ENCODE measurements around the gene AGFG2. TPM values are rescaled to one million over a fixed set of nuclear protein-coding genes. Genes with fewer than 3 reads are reported as not detected.
A peak's percentile ranks its signal among the peaks of the same experiment; 100 is the strongest.

AGFG2 gene
- total RNA-seq, 1 experiment from 2014 or later, result 42.3 TPM

DNA sequence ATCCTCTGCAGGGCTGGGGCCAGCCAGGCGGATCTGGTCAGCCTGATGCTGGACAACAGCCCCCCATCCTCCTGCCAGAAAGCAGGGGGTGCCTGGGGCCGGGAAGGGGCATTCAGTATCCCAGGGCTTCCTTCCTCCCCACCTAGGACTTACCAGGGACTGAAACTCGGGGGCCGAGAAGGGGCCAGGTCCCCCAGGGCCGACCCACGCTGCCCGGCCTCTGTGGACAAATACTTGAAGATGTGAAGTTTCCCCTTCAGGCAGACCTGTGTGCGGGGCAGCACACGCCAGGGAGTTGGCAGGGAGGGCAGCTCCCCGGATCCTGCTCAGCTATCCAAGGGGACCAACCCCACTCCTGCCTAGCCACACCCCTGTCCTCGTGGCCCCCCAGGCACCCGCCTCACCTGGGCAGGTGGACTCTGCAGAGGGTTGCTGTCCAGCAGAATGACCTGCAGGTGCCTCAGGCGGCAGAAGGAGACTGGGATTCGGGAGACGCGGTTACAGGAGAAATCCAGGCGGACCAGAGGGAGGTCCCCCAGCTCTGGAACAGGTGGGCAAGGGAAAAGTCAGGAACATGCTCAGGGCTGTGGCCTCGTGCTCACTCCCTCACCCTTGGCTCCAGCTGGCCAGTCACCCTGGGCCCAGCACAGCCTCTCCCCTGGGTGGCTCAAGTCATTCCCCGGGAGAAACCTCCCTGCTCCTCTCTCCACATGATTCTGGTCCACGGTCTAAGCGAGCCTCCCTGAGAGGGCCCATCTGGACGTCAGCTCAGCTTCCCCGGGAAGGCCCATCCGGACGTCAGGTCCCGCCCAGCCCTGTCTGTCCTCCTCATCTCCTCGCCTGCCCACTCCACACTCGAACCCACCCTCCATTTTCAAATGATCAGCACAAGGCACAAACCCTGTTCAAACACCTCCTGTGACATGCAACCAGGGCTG, 39.5 kb downstream of the AGFG2 start:
- no peak for DNase-seq (ENCODE audit: low read depth)
- in situ Hi-C loops (cut with HindIII; ENCODE audit: low pct_unique_long_range_greater_than_20kb, low sequenced_read_pairs), result no loop called here

DNA sequence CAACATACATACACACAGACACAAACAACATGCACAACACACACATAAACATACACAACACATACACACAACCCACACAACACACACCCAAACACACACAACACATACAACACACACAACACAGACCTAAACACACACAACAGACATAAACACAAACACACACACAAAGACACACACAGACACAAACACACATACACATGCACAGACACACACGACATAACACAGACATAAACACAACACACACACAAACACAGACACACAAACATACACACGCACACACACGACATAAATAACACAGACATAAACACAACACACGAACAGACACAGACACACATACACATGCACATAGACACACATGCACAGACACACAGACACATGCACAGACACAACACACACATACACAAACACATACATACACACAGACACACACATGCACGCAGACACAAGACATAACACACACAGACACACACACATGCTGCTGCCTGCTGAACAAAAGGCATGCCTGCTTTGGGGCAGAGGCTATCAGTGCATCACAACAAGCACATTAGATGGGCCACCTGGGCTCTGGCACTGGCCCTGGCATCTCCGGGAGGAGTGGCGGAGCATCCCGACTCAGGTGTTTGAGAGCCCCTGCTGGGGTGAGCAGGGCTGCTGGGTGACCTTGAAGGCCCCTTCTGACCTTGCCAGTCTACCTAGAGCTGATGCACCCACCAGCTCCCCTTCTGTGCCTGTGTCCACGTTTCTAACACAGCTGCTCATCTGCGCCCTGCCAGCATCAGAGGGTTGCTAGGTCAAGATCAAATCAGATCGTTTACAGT, 41.7 kb downstream of the AGFG2 start:
- DNase-seq (ENCODE audit: low read depth), result no peak
- in situ Hi-C loops (cut with HindIII; ENCODE audit: low pct_unique_long_range_greater_than_20kb, low sequenced_read_pairs), result no loop called here

DNA sequence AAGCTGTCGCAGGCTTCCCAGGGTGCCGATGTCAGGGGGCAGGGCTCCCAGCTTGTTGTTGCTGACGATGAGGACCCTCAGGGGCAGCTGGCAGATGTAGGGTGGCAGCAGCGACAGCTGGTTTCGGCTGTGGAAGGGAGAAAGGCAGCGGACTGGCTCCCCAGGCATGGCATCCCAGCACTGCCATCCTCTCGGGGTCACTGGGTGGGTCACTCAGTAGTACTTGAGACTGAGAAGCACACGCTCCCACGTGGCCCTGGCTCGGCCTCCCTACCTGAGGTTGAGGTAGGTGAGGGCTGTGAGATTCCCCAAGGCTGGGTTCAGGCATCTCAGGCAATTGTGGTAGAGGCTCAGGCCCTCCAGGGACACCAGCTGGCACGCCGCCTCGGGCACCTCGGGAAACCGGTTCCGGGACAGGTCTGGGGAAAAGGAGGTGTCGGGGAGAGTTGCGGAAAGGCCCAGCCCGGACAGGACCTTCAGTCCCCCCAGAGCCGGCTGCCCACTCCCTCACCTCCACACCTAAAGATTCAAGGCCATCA, 43.1 kb downstream of the AGFG2 start:
- in situ Hi-C loops (cut with HindIII; ENCODE audit: low pct_unique_long_range_greater_than_20kb, low sequenced_read_pairs), result no loop called here
- DNase-seq (ENCODE audit: low read depth), result no peak

DNA sequence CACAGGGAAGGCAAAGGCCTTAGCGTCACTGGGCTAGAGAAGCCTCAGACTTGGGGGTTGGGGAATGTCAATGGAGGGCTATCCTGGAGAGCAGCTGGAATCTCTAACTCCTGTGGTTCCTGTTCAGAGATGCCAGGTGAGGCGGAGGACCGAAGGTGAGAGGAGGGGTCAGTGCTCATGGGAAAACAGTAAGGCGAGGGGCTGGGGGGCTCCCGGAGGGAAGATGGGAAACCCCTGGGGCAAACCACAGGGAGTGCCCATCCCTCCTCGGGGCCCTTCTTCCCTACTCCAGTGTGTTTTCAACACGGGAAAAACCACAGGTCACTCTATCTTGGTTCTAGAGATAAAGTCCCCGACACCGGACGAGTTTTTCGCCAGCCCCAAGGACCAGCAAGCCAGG, 43.6 kb downstream of the AGFG2 start:
- DNase-seq (ENCODE audit: low read depth), result no peak
- in situ Hi-C loops (cut with HindIII; ENCODE audit: low pct_unique_long_range_greater_than_20kb, low sequenced_read_pairs), result no loop called here

DNA sequence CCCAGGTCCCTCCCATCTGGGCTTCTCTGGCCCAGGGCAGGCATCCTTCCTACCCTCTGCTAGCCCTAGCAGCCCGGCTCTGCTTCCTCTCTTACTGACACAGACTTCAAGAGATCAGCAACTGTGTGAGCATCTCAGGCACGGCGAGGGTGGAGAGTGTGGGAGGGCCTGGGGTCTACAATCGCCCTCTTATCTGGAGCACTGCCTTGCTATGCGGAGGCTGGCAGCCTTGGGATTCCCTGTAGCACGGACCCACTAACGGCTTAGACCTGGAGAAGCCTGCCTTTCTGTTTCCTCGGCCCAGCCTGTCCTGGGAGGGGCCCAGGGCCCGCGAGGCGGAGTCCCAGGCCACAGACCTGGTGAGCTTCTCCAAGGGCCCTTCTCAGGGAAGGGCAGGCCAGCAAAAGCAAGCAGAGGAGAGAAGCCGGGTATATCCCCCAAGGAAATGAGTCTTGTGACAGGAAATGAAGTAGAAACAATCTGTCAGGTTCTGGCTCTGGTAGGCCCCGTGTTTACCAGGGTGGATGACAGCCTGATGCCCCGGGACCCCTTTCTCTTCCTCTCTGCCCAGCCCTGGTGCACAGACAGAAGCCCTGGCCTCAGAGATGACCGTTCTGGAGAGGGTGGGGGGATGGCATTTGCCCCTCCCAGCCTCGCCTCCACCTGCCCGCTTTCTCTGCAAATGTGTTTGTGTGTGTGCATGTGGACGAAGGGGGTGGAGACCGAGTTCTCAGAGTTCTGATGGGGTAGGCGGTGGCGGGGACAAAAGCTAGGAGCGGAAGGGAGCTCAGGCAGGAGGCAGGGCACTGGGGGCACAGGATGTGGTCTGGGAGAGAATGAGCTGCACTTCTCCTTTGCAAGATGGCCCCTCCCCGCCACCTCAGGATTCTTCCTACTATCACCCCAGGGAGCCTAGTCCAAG, 44.4 kb downstream of the AGFG2 start:
- in situ Hi-C loops (cut with HindIII; ENCODE audit: low pct_unique_long_range_greater_than_20kb, low sequenced_read_pairs), result no loop called here
- DNase-seq (ENCODE audit: low read depth), result no peak

DNA sequence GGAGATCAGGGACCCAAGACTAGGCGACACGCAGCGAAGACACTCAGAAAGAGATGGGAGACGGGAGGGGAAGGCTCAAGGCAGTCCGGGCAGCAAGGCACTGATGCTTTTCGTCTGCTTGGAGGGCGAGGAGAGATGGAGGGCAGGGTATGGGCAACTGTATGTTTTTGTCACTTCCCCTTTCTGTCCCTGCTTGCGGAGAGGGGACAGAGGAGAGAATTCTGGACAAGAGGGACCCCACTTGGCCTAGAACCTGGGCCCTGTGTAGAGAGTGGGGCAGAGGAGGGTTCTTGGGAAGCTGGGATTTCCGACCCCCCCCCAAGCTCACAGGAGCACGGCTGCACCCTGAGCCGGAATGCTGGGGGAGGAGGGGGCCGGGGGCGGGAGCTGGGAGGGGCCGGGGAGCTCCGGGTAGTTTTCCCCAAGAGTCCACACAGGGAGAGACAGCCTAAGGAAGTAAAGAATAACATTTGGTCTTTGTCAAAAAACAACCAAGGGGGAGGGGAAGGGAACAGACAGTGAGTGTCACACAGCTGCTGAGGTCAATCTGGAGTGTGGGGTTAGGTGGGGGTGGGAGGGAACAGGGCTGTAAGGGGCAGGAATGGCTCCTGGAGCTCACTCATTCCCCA, 45.2 kb downstream of the AGFG2 start:
- in situ Hi-C loops (cut with HindIII; ENCODE audit: low pct_unique_long_range_greater_than_20kb, low sequenced_read_pairs), result no loop called here
- DNase-seq (ENCODE audit: low read depth), result no peak

DNA sequence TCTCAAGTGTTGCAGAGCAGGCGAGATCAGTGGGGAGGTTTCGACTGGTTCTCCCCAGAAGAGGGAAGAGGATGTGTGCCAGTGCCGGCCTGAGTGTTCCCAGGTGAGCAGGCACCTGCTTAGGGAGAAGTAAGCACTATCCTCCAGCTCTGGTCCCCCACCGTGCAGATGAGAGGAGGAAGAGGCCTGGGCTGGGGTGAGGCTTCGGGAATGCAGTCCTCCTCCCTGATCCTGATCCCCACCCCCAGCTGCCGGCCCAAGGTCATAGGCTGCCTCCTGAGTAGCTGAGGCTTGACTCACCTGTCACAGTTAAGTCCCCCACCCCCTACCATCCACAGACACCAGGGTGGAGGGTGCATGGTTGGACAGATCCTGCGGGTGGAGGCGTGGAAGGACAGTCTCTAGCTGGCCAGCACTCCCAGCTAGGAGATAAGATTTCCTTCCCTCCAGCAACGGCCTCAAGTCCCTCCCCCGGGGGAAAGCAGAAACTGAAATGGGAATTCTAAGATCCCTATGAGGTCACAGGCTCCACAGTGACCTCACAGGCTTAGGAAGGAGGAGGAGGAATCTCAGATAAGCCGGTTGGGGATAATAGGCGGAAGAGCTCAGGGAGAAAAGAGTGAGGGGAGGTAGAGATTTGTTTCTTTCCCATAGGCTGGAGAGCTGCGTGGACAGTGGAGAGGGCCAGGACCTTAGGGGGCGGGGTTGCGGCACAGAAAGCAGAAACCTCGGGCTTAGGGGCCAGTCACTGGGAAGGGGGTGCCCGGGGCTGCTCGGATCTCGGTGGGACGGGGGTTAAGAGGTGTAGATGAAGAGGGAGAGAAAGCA, 45.9 kb downstream of the AGFG2 start:
- no peak for DNase-seq (ENCODE audit: low read depth)
- in situ Hi-C loops (cut with HindIII; ENCODE audit: low pct_unique_long_range_greater_than_20kb, low sequenced_read_pairs), result no loop called here

DNA sequence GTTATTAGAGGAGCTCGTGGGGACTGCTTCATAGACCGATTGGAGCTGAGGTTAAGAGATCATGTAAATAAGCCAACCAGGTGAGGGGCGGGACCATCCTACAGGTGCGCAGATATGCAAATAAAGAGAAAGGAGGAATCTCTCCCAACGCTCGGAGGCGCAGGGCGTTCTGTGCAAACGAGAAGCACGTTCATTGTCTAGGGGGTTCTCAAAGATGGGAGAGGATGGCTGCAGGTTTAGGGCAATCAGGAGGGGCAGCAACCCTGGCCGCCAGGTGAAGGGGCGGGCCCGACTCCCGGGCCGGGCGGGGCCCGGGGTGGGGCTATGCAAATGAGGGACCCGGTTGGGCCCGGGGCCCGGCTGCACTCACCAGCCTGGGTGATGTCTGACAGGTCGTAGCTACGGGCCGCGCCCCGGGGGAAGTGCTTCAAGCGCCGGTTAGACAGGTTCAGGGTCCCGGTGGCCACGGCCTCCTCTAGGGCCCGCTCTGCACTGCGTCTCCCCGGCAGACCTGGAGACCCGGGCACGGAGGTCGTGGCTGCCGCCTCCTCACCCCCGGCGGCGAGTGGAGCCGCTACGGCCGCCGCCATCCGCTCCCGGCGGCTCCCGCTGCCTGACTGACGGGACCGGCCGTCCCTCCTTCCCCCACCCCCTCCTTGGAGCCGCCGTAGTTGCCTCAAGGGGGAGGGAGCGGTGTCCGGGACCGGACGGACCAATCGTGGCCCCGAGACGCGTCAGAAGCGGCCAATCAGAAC, 46.7 kb downstream of the AGFG2 start, which contains the start of gene LRCH4:
LRCH4 (minus strand) TSS at position 619 of the 755 bp plus-strand sequence; CDS start at position 590, 29 bp downstream.
- in situ Hi-C loops (cut with HindIII; ENCODE audit: low pct_unique_long_range_greater_than_20kb, low sequenced_read_pairs), result no loop called here
- DNase-seq (ENCODE audit: low read depth), result no peak

DNA sequence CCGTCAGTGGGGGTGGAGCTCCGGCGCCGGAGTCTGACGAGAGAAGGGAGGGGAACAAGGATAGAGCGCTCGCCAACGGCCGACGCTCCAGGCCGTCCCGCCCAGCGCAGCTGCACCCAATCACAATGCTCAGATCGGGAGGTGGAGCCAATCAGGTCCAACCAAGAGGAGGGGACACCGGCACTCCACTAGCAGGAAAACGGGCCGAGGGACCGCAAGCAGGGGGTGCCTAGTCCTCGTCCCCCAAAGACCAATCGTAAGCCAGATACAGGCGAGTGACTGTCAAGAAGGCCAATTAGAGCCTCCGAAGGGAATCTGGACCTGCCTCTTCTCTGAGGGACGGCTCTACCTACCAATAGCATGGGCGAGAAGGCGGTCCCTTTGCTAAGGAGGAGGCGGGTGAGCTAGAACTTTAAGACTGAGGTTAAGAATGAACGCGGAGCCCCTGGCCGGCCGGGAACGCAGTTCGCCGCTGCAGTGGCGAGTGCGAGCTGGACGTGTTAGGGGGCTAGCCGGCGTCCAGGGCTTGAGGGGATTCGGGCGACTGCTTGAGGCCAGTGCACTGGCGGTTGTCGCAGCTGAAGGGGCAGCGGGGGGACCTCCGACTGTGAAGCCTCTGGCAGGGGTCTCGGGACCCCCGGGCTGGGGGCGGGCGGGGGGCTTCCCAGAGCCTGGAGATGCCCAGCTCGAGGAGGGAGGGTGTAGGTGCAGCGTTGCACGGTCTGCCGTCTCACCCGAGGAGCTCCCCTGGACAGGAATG, 47.4 kb downstream of the AGFG2 start, which contains the start of gene FBXO24:
FBXO24 (plus strand) TSS at position 63 of the 760 bp plus-strand sequence; CDS start at position 361, 298 bp downstream.
- in situ Hi-C loops (cut with HindIII; ENCODE audit: low pct_unique_long_range_greater_than_20kb, low sequenced_read_pairs), result no loop called here
- DNase-seq (ENCODE audit: low read depth), result peak; percentile 100

DNA sequence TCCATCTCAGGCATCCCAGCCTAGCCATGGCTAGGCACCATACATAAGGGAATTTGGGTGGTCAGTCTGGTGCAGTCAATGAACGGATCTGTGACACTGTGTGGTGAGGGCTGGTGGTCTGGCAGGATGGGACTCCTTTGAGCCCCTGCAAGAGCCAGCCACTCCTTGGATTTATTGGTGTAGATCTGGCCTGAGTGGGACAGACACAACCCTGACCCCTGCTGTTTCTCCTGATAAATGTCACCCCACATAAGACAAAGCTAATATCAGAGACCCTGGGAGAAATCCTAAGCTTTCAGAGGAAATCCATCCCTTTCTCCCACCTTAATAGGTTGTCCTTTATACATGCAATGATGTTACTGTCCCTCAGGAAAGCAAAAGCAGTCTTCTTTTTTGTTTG, 49.4 kb downstream of the AGFG2 start:
- in situ Hi-C loops (cut with HindIII; ENCODE audit: low pct_unique_long_range_greater_than_20kb, low sequenced_read_pairs), result no loop called here
- DNase-seq (ENCODE audit: low read depth), result no peak

DNA sequence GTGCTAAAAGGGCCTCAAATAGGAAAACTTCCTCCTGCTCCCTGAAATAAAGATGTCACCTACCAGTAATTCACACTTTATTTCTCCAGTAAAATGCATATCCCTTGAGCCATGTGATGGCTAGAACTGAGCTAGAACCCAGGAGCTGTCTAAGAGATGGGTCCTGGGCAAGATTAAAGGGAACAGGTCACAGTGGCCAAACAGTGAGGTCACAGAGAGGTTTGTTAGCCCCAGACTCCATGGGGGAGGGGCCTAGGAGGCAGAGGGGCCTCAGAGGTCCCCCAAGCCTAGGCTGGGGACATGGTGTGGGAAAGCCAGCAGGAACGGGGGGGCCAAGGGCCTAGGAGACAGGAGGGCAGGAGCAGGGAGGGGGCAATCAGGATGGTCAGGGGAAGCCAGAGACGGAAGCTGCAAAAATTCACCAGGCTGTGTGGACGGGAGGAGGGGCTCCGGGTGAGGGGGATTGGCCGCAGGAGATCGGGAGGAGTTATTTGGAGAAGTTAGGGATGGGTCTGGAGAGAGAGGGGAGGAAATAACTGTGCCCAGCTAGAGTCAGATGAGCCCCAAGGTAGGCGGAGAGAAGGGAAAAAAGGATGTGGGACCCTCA, 50.4 kb downstream of the AGFG2 start:
- DNase-seq (ENCODE audit: low read depth), result no peak
- in situ Hi-C loops (cut with HindIII; ENCODE audit: low pct_unique_long_range_greater_than_20kb, low sequenced_read_pairs), result no loop called here

DNA sequence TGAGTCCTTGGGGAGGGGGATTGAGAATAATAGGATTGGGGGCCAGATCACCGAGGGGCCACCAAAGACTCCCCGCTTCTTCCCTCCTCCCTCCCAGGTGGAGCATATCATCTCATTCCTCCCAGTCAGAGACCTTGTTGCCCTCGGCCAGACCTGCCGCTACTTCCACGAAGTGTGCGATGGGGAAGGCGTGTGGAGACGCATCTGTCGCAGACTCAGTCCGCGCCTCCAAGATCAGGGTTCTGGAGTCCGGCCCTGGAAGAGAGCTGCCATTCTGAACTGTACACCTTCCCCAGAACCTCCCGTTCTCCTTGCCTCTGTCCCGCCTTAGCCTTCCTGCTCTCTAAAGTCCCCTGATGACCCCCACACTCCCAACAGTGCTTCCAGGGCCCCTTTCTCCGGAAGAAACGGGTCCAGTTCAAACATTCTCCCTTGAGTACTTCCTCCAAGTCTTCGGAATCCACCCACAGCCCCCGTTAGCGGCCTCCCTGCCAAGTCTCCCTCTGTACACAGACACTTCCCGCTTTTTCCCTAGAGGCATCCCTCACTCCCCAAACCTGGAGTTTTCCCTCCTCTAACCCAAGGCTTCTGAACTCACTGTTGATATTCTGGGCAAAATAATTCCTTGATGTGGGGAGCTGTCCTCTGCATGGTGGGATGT, 51.2 kb downstream of the AGFG2 start:
- in situ Hi-C loops (cut with HindIII; ENCODE audit: low pct_unique_long_range_greater_than_20kb, low sequenced_read_pairs), result no loop called here
- no peak for DNase-seq (ENCODE audit: low read depth)

DNA sequence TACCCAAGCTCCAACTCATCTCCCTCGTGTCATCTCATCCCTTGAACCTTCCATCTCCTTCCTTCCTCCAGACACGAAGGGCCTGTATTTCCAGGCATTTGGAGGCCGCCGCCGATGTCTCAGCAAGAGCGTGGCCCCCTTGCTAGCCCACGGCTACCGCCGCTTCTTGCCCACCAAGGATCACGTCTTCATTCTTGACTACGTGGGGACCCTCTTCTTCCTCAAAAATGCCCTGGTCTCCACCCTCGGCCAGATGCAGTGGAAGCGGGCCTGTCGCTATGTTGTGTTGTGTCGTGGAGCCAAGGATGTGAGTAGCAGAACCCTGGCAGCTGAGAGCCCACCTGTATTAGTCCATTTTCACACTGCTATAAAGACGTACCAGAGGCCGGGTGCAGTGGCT, 52.6 kb downstream of the AGFG2 start:
- in situ Hi-C loops (cut with HindIII; ENCODE audit: low pct_unique_long_range_greater_than_20kb, low sequenced_read_pairs), result no loop called here
- no peak for DNase-seq (ENCODE audit: low read depth)

DNA sequence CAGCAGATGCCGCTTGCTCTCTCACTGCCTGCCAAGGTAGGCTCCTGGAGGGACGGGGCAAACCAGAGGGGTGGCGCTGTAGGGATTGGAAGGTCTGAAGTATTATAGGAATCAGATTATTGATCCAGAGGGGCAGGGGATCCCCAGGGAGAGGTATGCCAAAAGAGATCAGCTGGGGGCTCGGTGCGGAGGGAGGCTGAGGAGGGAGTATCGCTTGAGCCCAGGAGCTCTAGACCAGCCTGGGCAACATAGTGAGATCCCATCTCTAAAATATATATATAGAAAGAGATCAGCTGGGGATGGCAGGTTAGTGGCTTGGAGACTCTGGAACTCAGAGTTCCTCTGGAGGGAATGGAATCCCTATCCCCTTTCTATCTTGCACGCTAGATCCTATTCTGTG, 56.2 kb downstream of the AGFG2 start:
- in situ Hi-C loops (cut with HindIII; ENCODE audit: low pct_unique_long_range_greater_than_20kb, low sequenced_read_pairs), result no loop called here
- no peak for DNase-seq (ENCODE audit: low read depth)

DNA sequence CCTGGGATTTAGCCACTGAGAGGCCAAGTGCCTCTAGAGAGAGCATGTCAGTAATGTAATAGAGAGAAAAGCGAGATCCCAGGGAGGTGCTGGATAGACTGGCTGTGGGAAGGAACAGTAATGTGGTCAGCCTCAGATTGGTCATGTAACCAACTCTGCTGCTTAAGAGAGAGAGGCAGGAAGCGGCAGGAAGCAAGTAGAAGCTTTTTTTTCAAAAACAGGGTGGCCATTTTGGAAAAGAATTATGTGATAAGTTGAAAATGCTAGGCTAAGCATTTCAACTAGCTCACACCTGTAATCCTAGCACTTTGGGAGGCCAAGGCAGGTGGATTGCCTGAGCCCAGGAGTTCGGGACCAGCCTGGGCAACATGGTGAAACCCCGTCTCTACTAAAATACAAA, 59.4 kb downstream of the AGFG2 start:
- DNase-seq (ENCODE audit: low read depth), result no peak
- in situ Hi-C loops (cut with HindIII; ENCODE audit: low pct_unique_long_range_greater_than_20kb, low sequenced_read_pairs), result no loop called here
